Activated T-helper 1 cell treated with anti-CD3 and anti-CD28 coated beads, Interleukin-2, amount 50 U/mL, for 16 hours (primary cell): ENCODE data around the gene CADM1.

Experiments used
- DNase-seq, 2 donors: peaks; one replicate each; pipeline ENCODE4 v3.0.0-alpha.2; 2020; ENCODE audit warnings: low read depth in 1 of 2, low spot score in 1 of 2

The CADM1 gene

GRCh38 chr11:115286614-115287013 lies 217.6 kb downstream of the CADM1 start:
- no peak for DNase-seq

- DNase-seq, result no peak
These were observed 219.4 kb downstream of the CADM1 start for GRCh38 chr11:115284773-115285172.

- DNase-seq, result no peak
These were observed 221.3 kb downstream of the CADM1 start for GRCh38 chr11:115282923-115283322.

- DNase-seq, result no peak
These were observed 223.4 kb downstream of the CADM1 start for GRCh38 chr11:115280775-115281174.

GRCh38 chr11:115279813-115280761 lies 224.1 kb downstream of the CADM1 start:
- DNase-seq, result no peak

GRCh38 chr11:115276799-115277198 lies 227.4 kb downstream of the CADM1 start:
- DNase-seq, result no peak

GRCh38 chr11:115276191-115276590 lies 228.0 kb downstream of the CADM1 start:
- DNase-seq, result no peak

- DNase-seq, result no peak
These were observed 229.2 kb downstream of the CADM1 start for GRCh38 chr11:115275045-115275444.

GRCh38 chr11:115272925-115273324 lies 231.3 kb downstream of the CADM1 start:
- DNase-seq, result no peak

GRCh38 chr11:115271643-115272042 lies 232.6 kb downstream of the CADM1 start:
- DNase-seq, result no peak

GRCh38 chr11:115269191-115269950 lies 234.8 kb downstream of the CADM1 start:
- DNase-seq, result no peak

GRCh38 chr11:115267871-115268270 lies 236.3 kb downstream of the CADM1 start:
- no peak for DNase-seq

GRCh38 chr11:115267238-115267781 lies 236.9 kb downstream of the CADM1 start:
- DNase-seq, result no peak

- DNase-seq, result no peak
These were observed 238.1 kb downstream of the CADM1 start for GRCh38 chr11:115266066-115266639.

- DNase-seq, result no peak
These were observed 240.2 kb downstream of the CADM1 start for GRCh38 chr11:115263799-115264656.

- DNase-seq, result no peak
These were observed 246.0 kb downstream of the CADM1 start for GRCh38 chr11:115258216-115258615.

- no peak for DNase-seq
These were observed 246.5 kb downstream of the CADM1 start for GRCh38 chr11:115257678-115258077.

- DNase-seq, result no peak
These were observed 246.9 kb downstream of the CADM1 start for GRCh38 chr11:115257270-115257669.

GRCh38 chr11:115256397-115257197 lies 247.6 kb downstream of the CADM1 start:
- no peak for DNase-seq
